ENCODE results near the gene ZNF768. TPM values are rescaled to one million over a fixed set of nuclear protein-coding genes. Genes with fewer than 3 reads are reported as not detected.
A peak's percentile ranks its signal among the peaks of the same experiment; 100 is the strongest.
"Not testable (repeated sequence)": the region's sequence is repeated elsewhere in the genome, so short reads cannot be mapped to it uniquely, and the experiment has no call there.

The ZNF768 gene
- total and polyA plus RNA-seq, 2 donors (not counting 1 experiment from before 2014, with no cell fraction given): 8.2 to 23.9 TPM

GRCh38 chr16:30546115-30546514 is 19.7 kb upstream of the ZNF768 start:
- Histone ChIP-seq H3K36me3 (ENCODE audit: control insufficient read depth, insufficient read depth, low read length) (no peaks in the 10 kb centered on the region), H3K9ac (ENCODE audit: insufficient read depth, low read length) (no peak overlapping the region), H3K27ac (ENCODE audit: insufficient read depth, low read length) (no peak overlapping the region), H3K4me2 (ENCODE audit: extremely low read depth, insufficient read depth, low read length) (no peak overlapping the region), H3K4me3 (replicated peaks in 1 of 4; ENCODE audit: control extremely low read depth in 1 of 4, insufficient read depth in 1 of 4, low read depth in 3 of 4, low read length in 4 of 4) (no peak overlapping the region), H3K27me3 (ENCODE audit: control insufficient read depth, insufficient read depth, low read length) (no peaks in the 10 kb centered on the region), H3K79me2 (ENCODE audit: control insufficient read depth, insufficient read depth, low read length) (no peaks in the 10 kb centered on the region), H4K20me1 (ENCODE audit: control insufficient read depth, extremely low read depth, insufficient read depth, low read length) (no peaks in the 10 kb centered on the region), H3K4me1 (ENCODE audit: control insufficient read depth, extremely low read depth, insufficient read depth, low read length) (peaks cover 2% of the 10 kb centered on the region), H3K9me3 (ENCODE audit: control insufficient read depth, insufficient read depth, low read depth, low read length) (no peaks in the 10 kb centered on the region), H2AFZ (ENCODE audit: low read length) (no peak overlapping the region)
- TF ChIP-seq EZH2 (IDR thresholded peaks at IDR 0.05; ENCODE audit: low read length, missing control alignments) (no peak), CTCF (conservative IDR thresholded peaks at IDR 0.05 in 1 of 2, IDR thresholded peaks at IDR 0.05 in 1 of 2; ENCODE audit: low read depth in 1 of 2, low read length in 2 of 2) (no peak)
- no peak for DNase-seq (ENCODE audit: low read depth in 2 of 2)

GRCh38 chr16:30543067-30543466 is 16.7 kb upstream of the ZNF768 start:
- Histone ChIP-seq H3K27me3 (ENCODE audit: control insufficient read depth, insufficient read depth, low read length) (no peaks in the 10 kb centered on the region), H3K27ac (ENCODE audit: insufficient read depth, low read length) (no peak overlapping the region), H3K9ac (ENCODE audit: insufficient read depth, low read length) (no peak overlapping the region), H3K4me3 (replicated peaks in 1 of 4; ENCODE audit: control extremely low read depth in 1 of 4, insufficient read depth in 1 of 4, low read depth in 3 of 4, low read length in 4 of 4) (no peak overlapping the region), H3K79me2 (ENCODE audit: control insufficient read depth, insufficient read depth, low read length) (no peaks in the 10 kb centered on the region), H3K36me3 (ENCODE audit: control insufficient read depth, insufficient read depth, low read length) (no peaks in the 10 kb centered on the region), H3K4me1 (ENCODE audit: control insufficient read depth, extremely low read depth, insufficient read depth, low read length) (peaks cover 2% of the 10 kb centered on the region), H2AFZ (ENCODE audit: low read length) (no peak overlapping the region), H4K20me1 (ENCODE audit: control insufficient read depth, extremely low read depth, insufficient read depth, low read length) (no peaks in the 10 kb centered on the region), H3K9me3 (ENCODE audit: control insufficient read depth, insufficient read depth, low read depth, low read length) (no peaks in the 10 kb centered on the region), H3K4me2 (ENCODE audit: extremely low read depth, insufficient read depth, low read length) (no peak overlapping the region)
- no peak for DNase-seq (ENCODE audit: low read depth in 2 of 2)
- TF ChIP-seq CTCF (conservative IDR thresholded peaks at IDR 0.05 in 1 of 2, IDR thresholded peaks at IDR 0.05 in 1 of 2; ENCODE audit: low read depth in 1 of 2, low read length in 2 of 2) (no peak), EZH2 (IDR thresholded peaks at IDR 0.05; ENCODE audit: low read length, missing control alignments) (no peak)

GRCh38 chr16:30541502-30542329 is 15.3 kb upstream of the ZNF768 start:
- H3K79me2 ChIP-seq (ENCODE audit: control insufficient read depth, insufficient read depth, low read length): no peaks in the 10 kb centered on the region
- H3K4me1 ChIP-seq (ENCODE audit: control insufficient read depth, extremely low read depth, insufficient read depth, low read length): peaks cover 2% of the 10 kb centered on the region
- no peak overlapping the region for H3K4me2 ChIP-seq (ENCODE audit: extremely low read depth, insufficient read depth, low read length)
- no peak overlapping the region for H3K9ac ChIP-seq (ENCODE audit: insufficient read depth, low read length)
- H4K20me1 ChIP-seq (ENCODE audit: control insufficient read depth, extremely low read depth, insufficient read depth, low read length): no peaks in the 10 kb centered on the region
- H3K9me3 ChIP-seq (ENCODE audit: control insufficient read depth, insufficient read depth, low read depth, low read length): no peaks in the 10 kb centered on the region
- no peaks in the 10 kb centered on the region for H3K36me3 ChIP-seq (ENCODE audit: control insufficient read depth, insufficient read depth, low read length)
- TF ChIP-seq CTCF (conservative IDR thresholded peaks at IDR 0.05 in 1 of 2, IDR thresholded peaks at IDR 0.05 in 1 of 2; ENCODE audit: low read depth in 1 of 2, low read length in 2 of 2) (no peak), EZH2 (IDR thresholded peaks at IDR 0.05; ENCODE audit: low read length, missing control alignments) (no peak)
- H3K27ac ChIP-seq (ENCODE audit: insufficient read depth, low read length): no peak overlapping the region
- no peaks in the 10 kb centered on the region for H3K27me3 ChIP-seq (ENCODE audit: control insufficient read depth, insufficient read depth, low read length)
- no peak overlapping the region for H2AFZ ChIP-seq (ENCODE audit: low read length)
- H3K4me3 ChIP-seq (replicated peaks in 1 of 4; ENCODE audit: control extremely low read depth in 1 of 4, insufficient read depth in 1 of 4, low read depth in 3 of 4, low read length in 4 of 4): no peak overlapping the region
- DNase-seq (ENCODE audit: low read depth in 2 of 2): peak; percentile 69 to 77

- H3K4me2 ChIP-seq (ENCODE audit: extremely low read depth, insufficient read depth, low read length); H3K9ac ChIP-seq (ENCODE audit: insufficient read depth, low read length); H3K36me3 ChIP-seq (ENCODE audit: control insufficient read depth, insufficient read depth, low read length); H3K79me2 ChIP-seq (ENCODE audit: control insufficient read depth, insufficient read depth, low read length); H3K27ac ChIP-seq (ENCODE audit: insufficient read depth, low read length); H3K27me3 ChIP-seq (ENCODE audit: control insufficient read depth, insufficient read depth, low read length); H3K4me1 ChIP-seq (ENCODE audit: control insufficient read depth, extremely low read depth, insufficient read depth, low read length); H4K20me1 ChIP-seq (ENCODE audit: control insufficient read depth, extremely low read depth, insufficient read depth, low read length); DNase-seq (ENCODE audit: low read depth in 2 of 2); H2AFZ ChIP-seq (ENCODE audit: low read length); H3K4me3 ChIP-seq (replicated peaks in 1 of 4; ENCODE audit: control extremely low read depth in 1 of 4, insufficient read depth in 1 of 4, low read depth in 3 of 4, low read length in 4 of 4); H3K9me3 ChIP-seq (ENCODE audit: control insufficient read depth, insufficient read depth, low read depth, low read length): not testable (repeated sequence)
Observed at GRCh38 chr16:30540916-30541464, 14.6 kb upstream of the ZNF768 start.
